Measurements from ENCODE around the gene NFATC3. TPM values are rescaled to one million over a fixed set of nuclear protein-coding genes. Genes with fewer than 3 reads are reported as not detected.

The NFATC3 gene
- total and polyA plus RNA-seq, 2 of the 8 experiments (the other 6 are each of a cell fraction or from before 2014, with no cell fraction given) = 17.6 to 34.5 TPM

GRCh38 chr16:68084504-68085258 is 489 bp upstream of the NFATC3 start (continued):
- TF ChIP-seq CHD7 (IDR thresholded peaks at IDR 0.05; ENCODE audit: insufficient replicate concordance, low read length) (no peak), POU5F1 (IDR thresholded peaks at IDR 0.05; ENCODE audit: low read depth, low read length) (no peak), SAP30 (IDR thresholded peaks at IDR 0.05; ENCODE audit: insufficient read depth, insufficient replicate concordance, low read length) (peak; percentile 84), NRF1 (IDR thresholded peaks at IDR 0.05; ENCODE audit: low read depth, low read length) (no peak), SP1 (IDR thresholded peaks at IDR 0.05; ENCODE audit: low read depth, low read length) (no peak), MAX (IDR thresholded peaks at IDR 0.05) (peak; percentile 90), RFX5 (IDR thresholded peaks at IDR 0.05; ENCODE audit: borderline replicate concordance, low read depth, low read length) (no peak), TCF12 (IDR thresholded peaks at IDR 0.05; ENCODE audit: low read depth, low read length) (no peak)

Data from H1 (cell line).